GM18861 (cell line): ENCODE results near the gene LHPP.

Source experiments
- ATAC-seq: cut with Tn5 transposase; IDR thresholded peaks from one replicate; pipeline ENCODE4 v1.9.1; 2021; ENCODE audit not compliant: unreplicated experiment

The LHPP gene

DNA sequence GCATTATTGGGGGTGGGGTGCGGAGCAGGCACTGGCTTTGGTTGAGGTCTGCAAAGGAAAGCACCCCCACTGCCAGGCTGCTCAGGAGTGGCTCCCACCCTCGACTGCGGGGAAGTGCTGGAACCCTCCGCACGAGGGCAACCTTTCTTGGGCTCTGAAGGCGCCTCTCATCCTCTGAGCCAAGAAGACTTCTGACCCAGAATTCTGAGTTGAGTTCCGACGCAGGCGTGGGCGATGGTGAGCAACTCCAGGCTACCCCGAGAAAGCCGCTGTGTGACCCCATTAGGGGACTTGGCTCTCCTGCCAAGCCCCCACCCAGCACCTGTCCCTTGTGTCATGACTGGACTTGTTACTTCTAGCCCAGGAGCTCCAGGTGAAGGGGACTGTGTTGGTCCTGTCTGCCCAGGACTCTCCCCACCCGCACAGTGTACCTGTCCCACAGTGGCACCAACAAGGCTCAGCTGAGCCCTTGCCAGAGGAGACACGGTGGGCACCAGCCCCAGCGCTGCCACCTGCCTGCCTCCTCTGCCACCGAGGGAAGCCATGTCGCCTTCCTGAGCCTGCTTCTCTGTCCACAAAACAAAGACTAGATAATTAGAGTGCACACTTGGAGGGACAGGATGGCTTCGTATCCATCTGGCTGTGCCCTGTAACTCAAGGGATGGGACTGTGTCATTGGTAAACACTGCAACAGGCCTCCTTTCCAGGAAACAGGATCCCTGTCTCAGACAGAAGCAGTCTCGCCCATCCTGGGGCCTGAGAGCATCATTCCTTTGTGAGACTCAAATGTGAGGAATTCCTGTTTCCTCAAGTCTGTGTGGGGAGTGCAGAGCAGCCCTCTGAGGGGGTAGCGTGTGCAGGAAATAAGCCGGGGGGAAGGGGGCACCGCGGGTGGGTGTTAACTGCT lies 128.8 kb downstream of the LHPP start:
- no peak for ATAC-seq

DNA sequence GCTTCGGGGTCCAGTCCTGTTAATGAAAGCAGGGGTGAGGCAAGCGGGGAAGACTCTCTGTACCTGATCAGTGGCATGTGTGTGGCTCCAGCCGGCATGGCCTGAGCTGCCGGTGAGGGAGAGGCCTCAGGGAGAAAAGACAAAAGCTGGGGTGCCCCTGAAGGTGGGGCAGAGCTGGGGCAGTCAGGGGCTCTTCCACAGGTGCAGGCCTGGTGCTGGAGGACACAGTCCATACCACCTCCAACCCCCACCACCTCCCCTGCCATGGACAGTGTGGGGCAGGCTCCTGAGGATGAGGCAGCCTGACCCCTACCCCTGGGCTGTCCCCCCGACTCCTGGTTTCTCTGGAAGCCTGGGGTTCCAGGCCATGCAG lies 129.5 kb downstream of the LHPP start:
- no peak for ATAC-seq

DNA sequence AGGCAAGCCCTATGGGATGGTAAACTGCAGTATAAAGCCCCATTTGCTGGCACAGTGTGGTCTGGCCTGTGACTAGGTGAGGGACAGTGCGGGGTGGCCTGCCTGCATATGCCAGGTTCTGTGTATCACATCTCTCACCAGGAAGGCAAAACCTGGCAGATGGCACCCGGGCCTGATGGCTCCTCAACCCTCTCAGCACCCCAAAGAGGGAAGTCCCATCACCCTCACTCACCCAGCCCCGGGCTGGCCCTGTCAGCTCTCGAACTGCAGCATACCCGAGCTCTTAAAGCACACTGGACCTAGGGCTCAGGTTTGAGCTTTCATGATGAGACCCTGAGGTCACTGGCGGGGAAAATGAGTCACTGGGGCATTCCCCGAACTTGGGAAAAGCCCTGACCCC lies 130.5 kb downstream of the LHPP start:
- no peak for ATAC-seq

DNA sequence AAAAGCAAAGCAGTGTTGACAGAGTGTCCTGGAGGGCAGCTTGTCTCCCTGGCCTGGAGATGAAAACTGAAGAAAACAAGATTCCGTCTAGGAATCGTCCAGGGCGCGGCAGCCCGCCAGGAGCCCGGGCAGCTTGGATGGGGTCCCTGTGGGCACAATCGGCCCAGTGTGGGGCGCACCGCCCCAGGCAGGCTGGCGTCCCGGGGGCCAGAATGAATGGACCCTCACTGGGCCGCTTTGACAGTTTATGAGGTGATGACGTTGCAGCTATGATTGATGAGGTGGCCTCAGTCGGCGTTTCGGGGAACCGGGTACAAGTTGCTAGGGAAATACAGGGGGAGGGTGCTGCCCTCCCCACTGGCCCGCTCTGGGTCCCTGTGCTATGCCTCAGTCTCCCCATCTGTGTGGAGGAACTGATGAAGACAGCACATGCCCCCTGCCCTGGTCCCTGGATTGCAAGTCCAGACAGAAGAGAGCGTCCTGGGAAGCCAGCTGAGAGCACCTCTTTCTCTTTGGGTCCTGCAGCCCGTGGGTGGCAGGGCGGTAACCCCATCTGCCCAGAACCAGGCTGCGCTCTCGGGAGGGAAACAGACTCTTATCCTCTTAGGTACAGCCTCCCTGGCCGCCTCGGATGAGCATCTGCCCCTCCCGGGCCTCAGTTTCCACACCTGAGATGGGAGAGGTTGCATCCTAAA lies 131.3 kb downstream of the LHPP start:
- no peak for ATAC-seq

DNA sequence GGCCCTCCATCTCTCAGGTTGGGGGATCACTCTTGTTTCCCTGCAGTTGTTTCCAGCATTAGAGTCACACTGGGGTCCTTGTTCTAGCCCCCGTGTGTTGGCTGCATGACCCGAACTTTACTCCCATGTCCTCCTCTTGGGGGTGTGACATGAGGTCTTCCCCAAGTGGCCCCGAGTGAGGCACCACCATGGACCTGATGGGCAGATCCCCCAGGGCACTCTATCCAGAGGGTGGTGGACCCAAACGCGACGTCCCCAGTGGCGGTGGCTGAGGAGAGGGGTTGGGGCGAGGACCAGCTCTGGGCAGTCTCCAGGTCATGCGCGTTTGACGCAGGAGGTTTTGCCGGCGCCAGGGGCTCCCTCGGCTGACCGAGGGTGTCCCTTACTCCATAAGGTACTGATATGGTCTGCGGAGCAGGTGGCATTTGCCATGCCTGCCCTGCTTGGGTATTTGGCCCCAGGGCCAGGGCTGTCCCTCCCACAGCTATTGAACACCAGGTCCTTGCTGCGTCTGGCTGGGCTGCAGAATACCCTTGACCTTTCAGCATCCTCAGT lies 131.9 kb downstream of the LHPP start:
- no peak for ATAC-seq

DNA sequence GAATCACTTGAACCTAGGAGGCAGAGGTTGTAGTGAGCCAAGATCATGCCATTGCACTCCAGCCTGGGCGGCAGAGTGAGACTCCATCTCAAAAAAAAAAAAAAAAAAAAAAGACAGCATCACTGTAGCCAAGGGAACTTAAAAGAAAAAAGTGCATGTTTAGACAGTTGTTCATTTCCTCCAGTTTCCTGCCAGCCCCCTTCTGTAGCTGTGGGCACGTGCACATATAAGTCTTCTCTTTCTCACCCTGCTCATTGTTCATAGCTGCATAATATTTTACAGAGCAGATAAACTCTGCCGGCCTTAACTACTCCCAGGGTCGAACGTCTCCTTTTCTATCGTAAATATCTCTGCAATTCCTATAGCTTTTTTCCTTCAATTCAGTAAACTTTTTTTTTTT lies 132.6 kb downstream of the LHPP start:
- no peak for ATAC-seq

DNA sequence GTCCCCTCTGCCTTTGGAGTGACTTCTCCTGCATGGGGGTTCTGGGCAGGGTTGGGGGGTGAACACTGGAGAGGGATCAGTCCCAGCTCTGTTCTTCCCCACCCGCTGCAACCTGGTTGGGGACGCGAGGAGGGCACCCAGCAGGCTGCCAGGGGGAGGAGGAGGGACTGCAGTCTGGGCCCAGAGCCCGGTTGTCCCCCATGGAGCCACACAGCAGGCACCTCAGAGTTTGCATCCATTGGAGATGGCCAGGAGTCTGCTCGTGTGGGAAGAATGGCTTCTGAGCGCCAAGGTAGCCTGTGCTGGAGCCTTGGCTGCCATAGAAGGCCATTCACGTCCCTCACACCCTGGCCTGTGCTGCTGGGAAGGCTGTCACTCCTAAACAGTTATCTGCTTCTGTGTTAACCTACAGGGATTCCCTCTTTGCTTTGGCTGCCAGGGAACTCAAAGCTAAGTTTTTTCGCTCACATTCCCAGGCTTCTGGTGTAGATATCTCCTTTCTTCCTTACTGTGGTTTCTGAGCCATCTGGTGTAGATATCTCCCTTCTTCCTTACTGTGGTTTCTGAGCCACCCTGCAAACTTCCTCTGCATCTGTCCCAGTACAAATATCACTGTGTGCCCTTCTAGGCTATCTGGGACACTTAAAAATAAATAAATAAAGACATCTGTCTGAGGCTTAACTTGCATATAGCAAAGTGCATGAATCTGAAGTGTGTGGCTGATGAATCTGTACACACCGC lies 133.7 kb downstream of the LHPP start:
- ATAC-seq, result no peak

DNA sequence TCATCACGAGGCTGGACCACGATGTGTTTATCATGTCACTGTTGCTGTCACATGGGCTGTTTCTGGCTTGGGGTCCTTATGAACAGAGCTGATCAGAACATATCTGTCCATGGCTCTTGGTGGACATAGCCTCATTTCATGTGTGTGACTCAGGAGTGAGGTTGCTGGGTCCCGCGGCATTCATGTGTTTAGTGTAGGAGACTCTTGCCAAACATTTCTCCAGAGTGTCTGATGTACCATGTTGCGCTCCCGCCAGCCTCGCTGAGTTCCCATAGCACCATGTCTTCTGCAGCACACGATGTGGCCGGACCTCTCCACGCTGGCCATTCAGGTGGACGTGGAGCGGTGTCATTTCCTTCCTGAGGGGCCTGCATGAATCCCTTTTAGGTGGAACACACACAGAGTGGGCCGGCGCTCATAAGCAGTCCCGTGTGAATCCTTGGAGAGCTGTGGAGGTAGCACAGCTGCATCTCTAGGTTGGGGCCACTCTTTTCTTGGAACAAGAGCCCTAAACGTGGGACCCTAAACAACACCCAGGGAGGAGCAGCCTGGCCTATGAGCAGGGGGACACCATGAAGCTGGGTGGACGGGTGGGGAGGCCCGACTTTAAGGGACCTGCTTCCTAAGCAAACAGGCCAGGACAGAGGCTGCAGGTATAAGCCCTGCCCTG lies 134.6 kb downstream of the LHPP start:
- ATAC-seq, result no peak

DNA sequence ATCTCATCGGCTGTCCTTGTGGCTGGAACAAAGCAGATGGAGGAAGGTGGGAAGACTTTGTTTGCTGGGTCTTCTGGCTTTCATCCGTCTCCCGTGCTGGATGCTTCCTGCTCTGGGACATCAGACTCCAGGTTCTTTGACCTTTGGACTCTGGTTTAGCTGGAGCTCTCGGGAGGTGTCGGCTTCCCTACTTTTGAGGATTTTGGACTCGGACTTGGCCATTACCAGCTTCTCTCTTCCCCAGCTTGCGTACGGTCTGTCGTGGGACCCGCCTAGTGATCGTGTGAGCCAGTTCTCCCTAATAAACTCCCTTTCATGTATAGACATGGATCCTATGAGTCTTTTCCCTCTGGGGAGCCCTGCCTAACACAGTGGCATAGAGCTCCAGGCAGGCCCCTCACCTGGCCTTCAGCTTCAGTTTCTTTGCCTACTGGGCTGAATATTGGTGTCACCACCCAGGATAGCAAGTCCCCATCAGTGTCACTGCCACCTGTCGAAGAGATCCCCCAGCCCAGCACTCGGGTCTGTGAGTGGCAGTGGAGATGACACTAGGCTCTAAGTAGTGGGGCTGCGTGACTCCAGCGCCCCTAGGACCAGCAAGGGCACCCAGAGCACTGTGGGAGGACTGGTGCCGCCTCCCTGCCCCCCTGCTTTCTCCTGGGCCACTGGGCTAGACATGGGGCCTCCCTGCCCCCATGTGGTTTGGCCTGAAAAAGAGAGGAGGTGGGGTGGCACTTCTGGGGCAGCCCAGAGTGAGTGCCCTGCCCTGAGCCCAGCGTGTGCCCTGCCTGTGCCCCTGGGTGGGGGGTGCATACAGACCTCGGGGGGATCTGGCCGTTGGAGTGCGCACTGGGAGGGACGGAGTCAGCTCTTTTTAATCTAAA lies 135.6 kb downstream of the LHPP start:
- no peak for ATAC-seq

DNA sequence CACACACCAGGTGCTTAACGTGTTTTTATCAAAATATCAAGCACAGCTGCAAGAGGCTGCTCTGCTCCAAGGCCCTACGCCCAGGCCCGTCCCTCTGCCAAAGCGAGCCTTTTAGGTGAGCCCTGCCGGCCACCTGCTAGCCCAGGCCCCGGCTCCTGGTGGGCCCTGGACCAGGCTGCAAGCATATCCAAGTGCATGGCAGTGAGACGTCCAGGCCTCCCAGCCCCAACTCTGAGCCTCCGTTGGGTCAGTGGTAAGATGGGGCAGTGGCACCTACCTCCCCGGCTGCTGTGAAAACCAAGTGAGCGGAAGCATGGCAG lies 136.2 kb downstream of the LHPP start:
- no peak for ATAC-seq

DNA sequence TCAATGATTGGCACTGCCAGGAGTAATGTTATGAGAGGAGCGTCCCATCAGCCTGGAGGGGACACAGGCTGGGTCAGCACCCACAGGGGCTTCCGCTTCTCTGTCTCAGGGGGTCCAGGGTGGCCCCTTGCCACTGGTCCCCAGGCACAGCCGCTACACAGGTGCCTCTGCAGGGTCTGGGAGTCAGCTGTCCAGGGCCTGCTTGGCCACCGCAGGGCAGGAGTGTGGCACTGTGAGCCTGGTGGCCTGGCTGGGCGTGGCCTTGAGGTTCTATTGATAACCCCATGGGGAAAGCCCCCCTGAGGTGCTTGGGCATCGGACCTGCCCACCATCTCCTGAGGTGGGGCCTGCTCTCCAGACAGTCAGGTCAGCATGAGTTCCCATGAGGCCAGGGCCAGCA lies 136.6 kb downstream of the LHPP start:
- no peak for ATAC-seq

DNA sequence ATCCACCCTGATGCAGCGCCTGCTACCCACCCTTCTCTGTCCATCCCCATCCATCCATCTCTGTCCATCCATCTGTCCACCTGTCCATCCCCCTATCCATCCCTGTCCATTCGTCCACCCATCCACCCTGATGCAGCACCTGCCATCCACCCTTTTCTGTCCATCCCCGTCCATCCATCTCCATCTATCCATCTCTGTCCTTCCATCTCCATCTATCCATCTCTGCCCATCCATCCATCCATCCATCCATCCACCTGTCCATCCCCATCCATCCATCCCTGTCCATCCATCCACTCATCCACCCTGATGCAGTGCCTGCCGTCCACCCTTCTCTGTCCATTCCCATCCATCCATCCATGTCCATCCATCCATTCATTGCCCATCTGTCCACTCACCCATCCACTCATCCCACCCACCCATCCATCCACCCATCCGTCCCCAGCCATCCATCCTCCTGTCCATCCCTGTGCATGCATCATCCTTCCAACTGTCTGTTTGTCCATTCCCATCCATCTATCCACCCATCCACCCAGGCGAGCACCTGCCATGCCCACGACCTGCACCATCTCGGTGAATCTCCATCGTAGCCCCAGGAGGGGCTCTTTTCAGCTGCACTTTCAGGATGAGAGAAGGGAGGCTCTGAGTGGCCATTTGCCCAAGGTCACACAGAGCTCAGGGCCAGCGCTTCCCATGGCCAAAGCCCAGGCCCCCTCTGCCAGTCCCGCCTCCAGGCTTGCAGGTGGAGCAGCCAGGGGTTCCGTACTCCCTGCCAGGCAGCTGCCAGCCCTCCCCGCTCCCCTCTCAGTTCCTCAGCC lies 137.4 kb downstream of the LHPP start:
- no peak for ATAC-seq

DNA sequence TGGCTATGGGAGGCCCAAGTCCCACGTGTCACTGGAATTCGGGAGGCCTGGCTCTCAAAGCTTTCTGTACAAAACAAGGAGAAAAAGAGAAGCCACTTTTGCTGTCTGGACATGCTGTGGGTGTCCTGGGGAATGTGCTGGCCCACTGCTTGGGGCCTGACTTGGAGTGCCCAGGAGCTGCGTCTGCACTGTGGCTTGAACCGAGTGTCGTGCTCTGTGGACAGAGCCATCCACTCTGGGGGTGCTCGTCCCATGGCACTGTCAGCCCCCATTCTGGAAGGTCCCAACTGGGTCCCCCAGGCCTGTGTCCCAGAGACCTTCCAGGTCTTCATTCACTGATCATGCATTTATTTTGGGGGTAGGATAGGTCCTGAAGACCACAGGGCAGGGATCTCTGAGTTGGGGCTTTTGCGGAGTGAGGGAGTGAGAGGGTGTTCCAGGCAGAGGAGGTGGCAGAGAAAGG lies 138.0 kb downstream of the LHPP start:
- ATAC-seq, result no peak

DNA sequence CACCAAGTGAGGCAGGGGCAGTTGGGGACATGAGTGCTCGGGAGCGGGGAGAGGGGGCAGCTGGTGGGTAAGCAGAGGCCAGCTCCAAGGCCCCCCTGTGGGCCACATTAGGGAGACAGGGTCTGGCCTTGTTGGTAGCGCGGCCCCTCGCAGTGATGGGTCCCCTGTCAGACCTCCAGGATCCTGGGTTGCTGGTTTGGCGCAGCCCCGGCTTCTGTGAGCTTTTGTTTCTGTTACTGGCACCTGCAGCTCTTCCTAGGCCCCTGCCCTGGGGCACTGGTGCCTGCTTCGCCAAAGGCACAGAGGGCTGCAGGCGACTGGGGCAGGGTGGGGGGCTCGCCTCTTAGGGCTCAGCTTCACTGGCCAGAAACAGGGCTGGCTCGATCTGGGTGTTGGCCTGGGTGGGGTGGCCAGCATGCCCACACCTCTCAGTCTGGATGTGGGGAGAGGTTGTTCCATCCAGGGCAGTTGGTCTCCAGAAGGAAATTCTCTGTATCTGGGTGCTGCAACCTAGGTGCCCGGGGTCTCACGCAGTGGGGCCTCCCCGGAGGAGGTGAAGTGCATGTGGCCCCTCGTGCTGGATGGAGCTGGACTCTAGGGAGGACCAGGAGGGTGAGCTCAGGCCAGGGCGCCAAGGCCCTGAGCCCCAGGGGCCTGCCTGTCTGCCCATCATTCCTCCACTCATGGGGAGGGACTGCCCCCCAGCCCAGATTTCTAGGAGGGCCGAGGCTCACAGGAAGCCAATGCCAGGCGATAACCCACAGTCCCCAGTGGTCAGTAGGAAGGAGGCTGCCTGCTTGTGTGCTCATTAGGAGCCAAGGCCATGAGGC lies 138.6 kb downstream of the LHPP start:
- no peak for ATAC-seq

DNA sequence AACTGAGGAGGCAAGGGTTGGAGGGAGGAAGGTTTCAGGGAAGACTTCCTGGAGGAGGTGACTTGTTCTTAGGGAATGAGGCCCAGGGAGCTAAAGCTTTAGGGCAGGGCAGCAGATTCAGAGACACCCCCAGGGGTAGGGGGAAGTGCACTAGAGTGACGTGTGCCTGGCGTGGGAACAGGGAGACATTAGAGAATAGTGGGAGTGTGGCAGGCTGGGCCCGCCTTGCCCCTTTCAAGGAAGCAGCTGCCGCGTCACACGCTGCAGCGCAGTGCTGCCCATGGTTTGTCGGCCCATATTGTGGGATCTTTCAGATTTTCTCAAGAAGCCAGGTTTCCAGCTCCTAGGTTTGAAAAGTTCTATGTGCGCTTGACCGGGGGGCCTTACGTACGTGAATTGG lies 139.4 kb downstream of the LHPP start:
- peak; percentile 18 for ATAC-seq

DNA sequence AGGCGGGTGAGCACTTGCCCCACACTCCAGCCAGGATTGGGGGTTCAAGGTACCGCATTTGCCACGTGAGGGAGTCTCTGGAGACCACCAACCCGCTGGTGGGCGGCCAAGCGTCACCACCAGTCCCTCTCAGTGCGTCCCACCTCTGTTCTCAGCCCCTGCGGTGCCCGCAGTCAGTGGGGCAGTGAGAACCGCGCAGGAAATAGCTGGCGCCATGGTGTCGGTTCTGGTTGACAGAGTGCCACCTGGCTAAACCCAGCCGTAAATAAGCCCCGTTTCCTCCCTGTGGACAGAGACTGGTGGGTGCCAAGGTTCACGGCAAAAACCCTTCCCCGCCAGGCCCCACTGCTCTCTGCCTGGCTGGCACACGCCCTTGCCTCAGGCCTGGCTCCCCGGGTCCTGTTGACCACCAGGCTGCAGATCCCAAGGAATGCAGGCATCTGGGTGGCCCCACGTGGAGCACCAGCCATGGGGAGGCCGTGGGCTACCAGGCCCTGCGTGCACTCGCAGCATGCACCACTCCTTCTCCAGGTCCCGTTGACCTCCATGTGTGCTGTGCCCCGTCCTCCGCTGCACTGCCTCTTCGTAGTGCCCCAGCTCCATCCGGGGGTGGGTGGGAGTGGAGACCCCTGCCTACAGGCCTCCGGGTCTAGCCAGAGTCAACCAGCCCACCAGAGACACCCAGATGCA lies 140.0 kb downstream of the LHPP start:
- ATAC-seq, result peak; percentile 42

DNA sequence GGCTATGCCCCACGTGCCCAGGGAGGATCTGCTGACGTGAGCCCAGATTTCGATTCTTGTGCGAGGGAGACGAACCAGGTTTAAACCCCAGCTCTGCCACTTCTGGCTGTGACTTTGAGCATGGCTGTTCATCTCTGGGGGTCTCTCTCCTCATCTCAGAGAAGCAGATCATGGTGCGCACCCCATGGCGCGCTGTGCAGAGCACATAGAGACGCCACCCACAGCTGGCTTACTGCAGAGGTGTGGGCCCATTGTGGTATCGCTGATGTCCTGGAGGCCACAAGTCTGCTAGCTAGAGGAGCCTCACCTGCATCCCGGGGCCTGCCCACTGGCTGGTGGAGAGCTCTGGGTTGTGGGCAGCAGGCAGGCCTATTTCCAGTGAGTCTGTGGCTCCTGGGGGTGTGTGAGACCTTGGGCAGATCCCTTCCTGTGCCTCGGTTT lies 140.5 kb downstream of the LHPP start:
- no peak for ATAC-seq
